Globus pallidus (tissue), 1 donor: Measurements from ENCODE around the gene VPS4A.

Experiments
- DNase-seq: peaks from one replicate; pipeline ENCODE4 v3.0.0-alpha.2; 2015; ENCODE audit warnings: low spot score

Gene VPS4A

DNA sequence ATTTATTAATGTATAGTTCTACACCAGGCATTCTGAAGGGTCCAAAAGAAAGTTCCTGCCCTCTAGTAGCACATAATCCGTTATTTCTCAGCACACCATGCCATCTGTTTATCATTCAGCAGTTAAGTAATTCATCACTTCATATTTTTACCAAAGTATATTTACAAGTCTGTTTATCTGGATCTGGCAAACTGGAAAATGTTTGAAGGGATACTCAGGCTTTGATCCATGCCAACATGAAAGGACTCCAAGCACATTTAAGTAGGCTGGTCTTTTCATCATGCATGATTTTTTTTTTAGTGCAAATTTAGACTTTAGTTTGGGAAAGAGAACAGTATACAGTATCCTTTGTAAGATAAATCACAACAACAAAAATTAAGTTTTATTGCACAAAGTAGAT is 4.1 kb upstream of the VPS4A start:
- DNase-seq, result no peak

GRCh38 chr16:69307856-69308255 is 3.3 kb upstream of the VPS4A start:
- no peak for DNase-seq

- peak; percentile 73 for DNase-seq
Observed at GRCh38 chr16:69309316-69309715, 1.8 kb upstream of the VPS4A start.

DNA sequence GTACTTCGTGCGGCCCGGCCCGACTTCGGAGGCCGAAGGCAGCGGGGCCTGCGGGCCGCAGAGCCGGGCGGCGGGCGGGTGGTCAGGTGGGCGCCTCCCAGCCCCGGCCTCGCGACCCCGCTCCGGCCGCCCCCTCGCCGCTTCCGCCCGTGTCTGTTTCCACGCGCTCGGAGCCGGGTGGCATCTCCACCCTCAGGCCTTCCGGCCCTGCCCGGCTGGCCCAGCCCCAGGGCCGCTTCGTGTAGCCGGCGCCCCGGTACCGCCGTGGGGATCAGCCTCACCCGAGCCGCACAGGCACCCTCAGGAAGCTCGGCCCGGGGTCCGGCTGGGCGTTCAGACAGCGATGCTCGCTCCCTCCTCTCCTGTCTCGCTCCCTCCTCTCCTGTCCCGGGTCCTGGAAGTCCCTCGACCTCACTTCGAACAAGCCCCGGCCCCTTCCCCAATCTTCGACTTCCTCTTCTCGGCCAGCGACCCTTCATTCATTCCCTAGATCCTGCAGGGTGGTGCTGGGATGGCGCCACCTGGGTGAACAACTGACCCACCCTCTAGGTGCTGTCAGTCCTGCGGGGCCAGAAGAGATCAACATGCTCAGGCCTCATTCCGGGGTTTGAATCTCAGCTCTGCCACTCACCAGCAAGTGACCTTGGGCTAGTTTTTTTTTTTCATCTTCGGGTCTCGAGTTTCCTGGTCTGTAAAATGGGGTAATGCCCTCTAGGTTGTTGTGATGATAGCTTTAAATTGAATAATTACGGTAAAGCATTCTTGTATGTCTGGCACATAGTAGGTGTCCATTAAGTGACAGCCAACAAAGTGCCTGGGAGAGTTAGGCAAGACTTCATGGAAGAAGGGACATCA is 610 bp downstream of the VPS4A start:
- DNase-seq, result no peak

DNA sequence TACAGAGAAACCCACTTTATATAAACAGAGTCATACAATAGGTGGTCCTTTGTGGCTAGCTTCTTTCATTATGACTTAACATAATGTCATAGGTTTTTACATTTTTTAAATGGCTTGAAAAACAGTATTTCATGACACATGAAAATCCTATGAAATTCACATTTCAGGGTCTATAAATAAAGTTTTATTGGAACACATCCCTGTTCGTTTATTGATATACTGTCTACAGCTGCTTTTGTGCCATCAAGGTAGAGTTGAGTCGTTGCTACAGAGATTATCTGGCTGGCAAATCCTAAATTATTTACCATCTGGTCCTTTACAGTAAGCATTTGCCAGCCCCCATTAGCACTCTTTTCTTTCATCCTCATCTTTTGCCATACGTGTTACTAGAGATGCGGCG is 2.3 kb downstream of the VPS4A start:
- DNase-seq, result no peak

GRCh38 chr16:69314534-69314933 is 3.4 kb downstream of the VPS4A start:
- DNase-seq, result no peak

DNA sequence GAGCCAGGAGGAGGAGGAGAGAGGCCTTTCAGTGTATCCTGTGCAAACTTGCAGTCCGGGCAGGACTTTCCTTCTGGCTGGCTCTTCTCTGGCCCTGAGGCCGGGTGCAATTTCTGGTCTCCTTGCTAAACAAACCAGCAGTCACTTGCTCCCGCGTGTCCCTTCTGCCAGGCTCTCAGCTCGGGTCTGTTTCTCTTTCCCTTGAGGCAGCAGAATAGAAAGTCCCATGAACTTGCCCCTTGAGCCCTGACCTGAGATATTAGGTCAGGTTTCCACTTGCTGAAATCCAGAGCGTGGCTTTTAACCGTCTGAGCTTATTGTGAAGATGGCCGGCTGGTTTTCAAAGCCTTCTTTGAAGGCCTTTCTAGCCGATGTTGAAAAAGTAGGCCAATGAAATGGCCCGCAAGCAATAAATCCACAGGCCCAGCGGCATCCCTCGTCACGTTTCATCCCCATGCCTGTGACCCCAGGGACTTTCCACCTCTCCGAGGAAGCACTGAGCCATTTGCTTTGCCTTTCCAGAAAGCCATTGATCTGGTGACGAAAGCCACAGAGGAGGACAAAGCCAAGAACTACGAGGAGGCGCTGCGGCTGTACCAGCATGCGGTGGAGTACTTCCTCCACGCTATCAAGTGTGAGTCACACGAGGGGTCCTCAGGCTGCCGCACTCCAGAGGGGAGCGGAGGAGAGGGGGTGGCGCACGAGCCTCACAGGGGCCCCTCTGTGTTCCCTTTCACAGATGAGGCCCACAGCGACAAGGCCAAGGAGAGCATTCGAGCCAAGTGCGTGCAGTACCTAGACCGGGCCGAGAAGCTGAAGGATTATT is 4.5 kb downstream of the VPS4A start:
- no peak for DNase-seq

DNA sequence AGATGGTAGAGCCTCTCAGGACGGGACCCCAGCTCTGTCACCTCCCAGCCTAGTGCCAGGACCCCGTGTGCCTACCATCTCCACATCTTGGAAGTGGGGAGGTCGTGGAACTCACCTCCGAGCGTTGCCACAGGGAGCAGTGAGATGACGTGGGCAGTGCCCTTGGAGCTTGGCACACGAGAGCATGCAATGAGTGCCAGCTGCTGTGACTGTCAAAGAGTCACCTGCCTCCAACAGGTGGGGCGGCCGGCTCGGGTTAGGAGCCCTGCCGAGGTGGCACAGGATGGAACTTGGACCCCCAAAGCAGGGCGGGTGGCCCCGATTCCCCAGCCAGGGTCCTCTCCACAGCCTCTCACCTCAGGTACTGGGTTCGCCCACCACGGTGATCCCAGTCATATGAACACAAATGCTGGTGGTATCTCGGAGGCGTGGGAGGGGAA is 5.5 kb downstream of the VPS4A start:
- DNase-seq, result no peak

DNA sequence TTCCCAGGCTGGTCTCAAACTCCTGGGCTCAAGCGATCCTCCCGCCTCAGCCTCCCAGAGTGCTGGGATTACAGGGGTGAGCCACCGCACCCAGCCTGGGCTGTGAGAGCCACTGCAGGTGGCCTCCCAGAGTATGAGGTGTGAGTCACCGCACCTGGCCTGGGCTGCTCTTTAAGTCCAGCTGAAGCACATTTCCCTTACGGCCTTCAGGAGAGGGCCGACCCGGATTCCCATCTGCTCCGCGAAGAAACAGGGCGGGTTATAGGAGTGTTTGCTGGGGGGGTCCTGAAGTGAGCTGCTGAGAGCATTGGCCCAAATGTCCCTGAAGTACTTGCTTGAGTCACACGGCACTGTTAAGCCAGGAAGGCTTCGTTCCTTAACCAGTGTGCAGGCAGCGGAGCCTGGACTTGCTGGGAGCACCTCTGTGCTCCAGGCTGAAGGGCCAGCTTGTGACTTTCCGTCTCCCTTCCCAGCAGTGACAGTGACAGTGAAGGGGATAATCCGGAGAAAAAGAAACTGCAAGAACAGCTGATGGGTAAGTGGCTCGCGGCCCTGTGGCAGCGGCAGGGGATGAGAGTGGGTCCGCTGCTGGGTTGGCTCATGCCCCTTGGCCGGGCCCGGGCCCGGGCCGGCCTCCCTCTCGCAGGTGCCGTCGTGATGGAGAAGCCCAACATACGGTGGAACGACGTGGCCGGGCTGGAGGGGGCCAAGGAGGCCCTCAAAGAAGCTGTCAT is 7.2 kb downstream of the VPS4A start:
- no peak for DNase-seq

DNA sequence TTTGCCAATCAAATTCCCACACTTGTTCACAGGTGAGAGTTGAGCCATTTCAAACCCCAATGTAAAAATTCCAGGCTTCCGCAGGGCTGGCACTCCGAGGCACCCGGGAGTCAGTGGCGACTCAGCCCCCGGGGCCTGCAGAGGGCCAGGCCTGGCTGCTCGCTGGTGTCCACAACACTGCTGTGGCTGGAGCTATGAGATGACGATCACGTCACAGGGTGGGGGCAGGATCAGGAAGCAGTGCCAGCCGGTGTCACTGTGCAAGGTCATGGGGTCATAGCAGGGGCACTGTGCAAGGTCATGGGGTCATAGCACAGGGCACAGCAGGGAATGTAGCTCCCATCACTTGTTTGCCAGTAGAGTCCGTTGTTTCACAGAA is 7.8 kb downstream of the VPS4A start:
- DNase-seq, result no peak

- DNase-seq, result no peak
Observed at GRCh38 chr16:69319381-69319780, 8.2 kb downstream of the VPS4A start.

DNA sequence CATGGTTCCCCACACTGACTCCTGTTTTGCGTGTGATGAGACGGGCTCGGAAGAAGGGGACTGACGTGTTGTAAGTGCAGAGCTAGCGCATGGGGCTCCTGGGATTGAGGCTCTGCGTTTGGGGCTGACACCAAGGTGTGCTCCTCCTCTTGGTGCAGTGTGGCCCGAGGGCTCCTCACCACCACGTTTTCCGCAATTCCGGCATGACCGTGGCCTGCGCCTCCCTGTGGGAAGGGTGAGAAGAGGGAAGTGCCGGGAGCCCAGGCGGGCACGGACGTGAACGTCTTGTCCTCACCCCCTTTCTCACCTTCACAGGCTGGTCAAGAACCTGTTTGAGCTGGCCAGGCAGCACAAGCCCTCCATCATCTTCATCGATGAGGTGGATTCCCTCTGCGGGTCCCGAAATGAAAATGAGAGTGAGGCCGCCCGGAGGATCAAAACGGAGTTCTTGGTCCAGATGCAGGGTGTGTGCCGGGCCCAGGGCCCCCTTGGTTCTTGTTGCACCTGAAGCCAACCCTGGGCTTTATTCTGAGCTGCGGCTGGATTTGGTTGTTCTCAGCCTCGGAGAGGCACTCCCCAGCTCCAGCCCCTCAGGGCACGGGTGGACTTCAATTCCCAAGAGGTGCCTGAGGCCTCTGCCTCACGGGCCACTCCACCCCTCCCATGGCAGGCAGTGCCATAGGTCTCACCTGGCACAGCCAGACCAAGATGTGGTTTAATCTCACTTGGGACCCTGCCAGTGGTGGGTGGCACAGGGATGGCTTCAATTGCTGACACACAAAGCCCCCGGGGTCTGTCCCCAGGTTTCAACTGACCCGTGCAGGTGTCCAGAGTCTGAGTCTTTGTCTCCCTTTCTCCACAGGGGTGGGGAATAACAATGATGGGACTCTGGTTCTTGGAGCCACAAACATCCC is 8.9 kb downstream of the VPS4A start:
- DNase-seq, result no peak

- no peak for DNase-seq
Observed at GRCh38 chr16:69320740-69321073, 9.6 kb downstream of the VPS4A start.

GRCh38 chr16:69321080-69321479 is 9.9 kb downstream of the VPS4A start:
- no peak for DNase-seq

- DNase-seq, result no peak
Observed at GRCh38 chr16:69322343-69322742, 11.2 kb downstream of the VPS4A start.

DNA sequence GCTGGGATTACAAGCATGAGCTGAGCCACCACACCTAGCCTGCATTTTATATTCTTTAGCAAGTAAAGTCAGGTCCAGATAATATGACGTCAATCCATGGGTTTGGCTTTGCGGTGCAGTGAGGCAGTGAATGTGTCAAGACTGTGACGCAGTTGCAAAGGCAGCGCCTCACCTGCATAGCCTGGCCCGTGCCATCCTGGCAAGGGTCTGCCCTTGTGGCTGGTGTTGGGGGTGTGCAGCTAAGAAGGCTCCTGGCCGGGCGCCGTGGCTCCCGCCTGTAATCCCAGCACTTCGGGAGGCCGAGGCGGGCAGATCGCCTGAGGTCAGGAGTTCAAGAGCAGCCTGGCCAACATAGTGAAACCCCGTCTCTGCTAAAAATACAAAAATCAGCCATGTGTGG is 12.3 kb downstream of the VPS4A start:
- DNase-seq, result no peak

- DNase-seq, result no peak
Observed at GRCh38 chr16:69324013-69324531, 12.9 kb downstream of the VPS4A start.

DNA sequence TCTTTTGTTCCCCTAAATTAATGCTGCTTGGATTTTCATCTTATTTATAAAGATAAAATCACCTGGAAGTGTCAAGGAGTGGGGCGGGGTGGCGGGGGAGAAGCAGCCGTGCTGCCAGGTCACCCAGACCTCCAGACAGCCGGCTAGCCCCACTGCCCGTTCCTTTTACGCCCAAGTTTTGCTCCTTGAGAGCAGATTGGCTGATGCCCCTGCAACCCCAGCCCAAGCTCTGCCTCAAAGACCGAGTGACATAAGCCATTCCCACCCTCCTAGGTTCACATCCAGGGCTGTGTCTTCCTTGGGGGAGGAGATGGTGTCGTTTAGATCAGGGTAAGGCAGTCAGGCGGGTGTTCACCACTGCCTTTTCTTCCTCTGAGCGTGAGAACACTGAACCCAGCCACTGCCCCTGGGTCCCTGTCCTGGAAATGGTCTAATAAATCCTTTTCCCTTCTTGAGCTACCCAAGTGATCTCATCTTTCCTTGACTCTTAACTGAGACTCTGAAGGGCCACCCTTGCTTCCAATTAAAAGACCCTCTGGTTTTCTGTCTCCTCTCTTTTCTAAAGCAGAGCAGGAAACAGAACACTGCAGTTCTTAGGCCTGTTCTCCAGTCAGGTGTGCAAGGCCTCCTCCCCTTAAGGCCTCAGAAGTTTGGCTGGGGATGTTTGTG is 13.6 kb downstream of the VPS4A start:
- DNase-seq, result no peak

DNA sequence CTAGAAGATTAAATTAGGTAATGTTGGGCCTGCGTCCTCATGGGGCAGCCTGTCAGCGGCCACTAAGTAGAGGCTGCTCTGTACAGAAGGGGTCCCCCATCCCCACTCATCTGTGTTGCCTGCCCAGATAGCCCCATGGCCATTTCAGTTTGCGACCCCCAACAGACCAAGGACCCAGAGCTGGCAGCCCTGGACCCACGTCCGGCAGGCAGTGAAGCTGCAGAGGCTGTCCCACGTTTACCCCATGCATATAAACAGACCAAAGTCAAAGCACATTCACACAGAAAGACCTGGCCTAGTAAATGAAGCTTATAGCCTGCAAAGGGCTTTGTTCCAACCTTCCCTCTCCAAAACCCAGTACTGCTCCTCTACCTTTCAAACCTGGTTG is 14.6 kb downstream of the VPS4A start:
- DNase-seq, result no peak

DNA sequence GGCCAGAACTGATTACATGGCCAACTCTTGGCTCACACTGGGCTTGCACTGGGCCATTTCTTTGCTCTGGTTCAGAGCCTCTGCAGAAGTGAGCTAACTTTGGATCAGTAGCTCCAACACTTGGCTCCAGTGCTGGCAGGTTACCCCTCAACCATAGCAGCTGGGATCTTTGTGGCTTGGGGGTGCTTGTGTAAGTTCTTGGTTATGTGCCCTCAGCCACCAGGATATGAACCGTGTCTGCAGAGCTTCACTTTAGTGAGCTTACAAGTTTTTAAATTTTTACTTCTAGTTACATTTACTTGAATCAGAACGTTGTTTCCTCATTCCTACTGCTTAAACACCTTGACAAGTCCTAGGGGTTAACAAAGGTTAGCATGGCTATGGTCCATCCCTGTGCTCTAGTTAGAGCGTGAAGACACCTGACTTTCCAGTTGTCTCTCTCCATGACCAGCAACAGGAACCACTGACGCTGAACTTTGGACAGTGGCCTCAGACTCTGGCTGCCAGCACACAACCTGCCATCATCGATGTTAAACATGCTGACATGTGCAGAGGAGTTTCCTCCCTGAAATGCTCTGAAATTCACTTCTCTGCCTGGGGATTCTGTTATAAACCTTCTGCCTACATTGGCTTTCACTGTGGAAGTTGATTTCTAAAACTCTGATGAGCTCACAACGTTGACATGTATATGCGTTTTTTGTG is 15.2 kb downstream of the VPS4A start:
- DNase-seq, result no peak
